Measurements from ENCODE around the gene ZNF532.

ZNF532 gene

GRCh38 chr18:58992301-58993231 lies 127.9 kb downstream of the ZNF532 start:
- DNase-seq = no peak
- Mint-ChIP-seq H3K36me3 (no peaks in the 10 kb centered on the region), H3K27me3 (peaks cover 24% of the 10 kb centered on the region), H3K4me1 (no peaks in the 10 kb centered on the region), H3K9me3 (peaks cover 1% of the 10 kb centered on the region), H3K27ac (no peak overlapping the region), H3K4me3 (no peak overlapping the region)
- CTCF ChIA-PET = no interaction called here

- no peaks in the 10 kb centered on the region for H3K36me3 Mint-ChIP-seq
- CTCF ChIA-PET = no interaction called here
- peaks cover 1% of the 10 kb centered on the region for H3K9me3 Mint-ChIP-seq
- H3K27ac Mint-ChIP-seq = no peak overlapping the region
- H3K4me3 Mint-ChIP-seq = no peak overlapping the region
- DNase-seq = no peak
- H3K27me3 Mint-ChIP-seq = peaks cover 24% of the 10 kb centered on the region
- H3K4me1 Mint-ChIP-seq = no peaks in the 10 kb centered on the region
Observed at GRCh38 chr18:58993260-58993659, 128.6 kb downstream of the ZNF532 start.

GRCh38 chr18:58995663-58996062 lies 131.0 kb downstream of the ZNF532 start:
- CTCF ChIA-PET = no interaction called here
- Mint-ChIP-seq H3K27ac (no peak overlapping the region), H3K9me3 (no peaks in the 10 kb centered on the region), H3K4me1 (no peaks in the 10 kb centered on the region), H3K27me3 (peaks cover 21% of the 10 kb centered on the region), H3K4me3 (no peak overlapping the region), H3K36me3 (no peaks in the 10 kb centered on the region)
- DNase-seq = no peak

DNA sequence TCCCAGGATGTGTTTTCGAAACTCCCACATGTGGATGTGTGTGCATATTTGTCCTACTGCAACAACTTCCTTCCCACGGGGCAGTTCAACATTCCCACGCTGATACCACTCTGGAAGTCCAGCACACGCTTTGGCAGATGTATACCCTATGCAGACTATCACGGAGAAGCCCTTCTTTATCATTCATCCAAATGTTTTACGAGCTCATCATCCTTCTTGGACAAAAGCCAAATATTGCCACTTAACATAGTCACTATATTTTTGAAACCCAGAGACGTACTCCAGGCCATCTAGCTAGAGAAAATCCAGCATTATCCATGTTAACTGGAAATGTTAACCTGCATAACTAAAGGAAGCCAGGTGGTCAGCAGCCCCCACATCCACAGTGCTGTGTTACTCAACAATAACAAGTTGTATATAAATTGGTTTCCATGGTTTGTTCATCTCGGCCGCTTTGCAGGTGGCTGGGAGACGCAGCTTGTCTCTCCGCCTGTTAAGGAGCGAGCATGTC lies 131.5 kb downstream of the ZNF532 start:
- Mint-ChIP-seq H3K36me3 (no peaks in the 10 kb centered on the region), H3K4me3 (no peak overlapping the region), H3K27ac (no peak overlapping the region), H3K27me3 (peaks cover 20% of the 10 kb centered on the region), H3K9me3 (no peaks in the 10 kb centered on the region), H3K4me1 (no peaks in the 10 kb centered on the region)
- DNase-seq = no peak
- CTCF ChIA-PET = no interaction called here

GRCh38 chr18:58996696-58997095 lies 132.0 kb downstream of the ZNF532 start:
- Mint-ChIP-seq H3K4me1 (no peaks in the 10 kb centered on the region), H3K36me3 (no peaks in the 10 kb centered on the region), H3K27ac (no peak overlapping the region), H3K9me3 (no peaks in the 10 kb centered on the region), H3K4me3 (no peak overlapping the region), H3K27me3 (peaks cover 19% of the 10 kb centered on the region)
- CTCF ChIA-PET = no interaction called here
- DNase-seq = no peak

GRCh38 chr18:58997811-58998337 lies 133.2 kb downstream of the ZNF532 start:
- no peaks in the 10 kb centered on the region for H3K9me3 Mint-ChIP-seq
- peaks cover 12% of the 10 kb centered on the region for H3K27me3 Mint-ChIP-seq
- H3K27ac Mint-ChIP-seq = no peak overlapping the region
- H3K4me1 Mint-ChIP-seq = no peaks in the 10 kb centered on the region
- CTCF ChIA-PET = no interaction called here
- no peak overlapping the region for H3K4me3 Mint-ChIP-seq
- no peak for DNase-seq
- H3K36me3 Mint-ChIP-seq = no peaks in the 10 kb centered on the region

GRCh38 chr18:58998401-58999203 lies 133.9 kb downstream of the ZNF532 start:
- CTCF ChIA-PET = no interaction called here
- Mint-ChIP-seq H3K4me1 (no peaks in the 10 kb centered on the region), H3K36me3 (no peaks in the 10 kb centered on the region), H3K9me3 (no peaks in the 10 kb centered on the region), H3K4me3 (no peak overlapping the region), H3K27me3 (peaks cover 12% of the 10 kb centered on the region), H3K27ac (no peak overlapping the region)
- no peak for DNase-seq

DNA sequence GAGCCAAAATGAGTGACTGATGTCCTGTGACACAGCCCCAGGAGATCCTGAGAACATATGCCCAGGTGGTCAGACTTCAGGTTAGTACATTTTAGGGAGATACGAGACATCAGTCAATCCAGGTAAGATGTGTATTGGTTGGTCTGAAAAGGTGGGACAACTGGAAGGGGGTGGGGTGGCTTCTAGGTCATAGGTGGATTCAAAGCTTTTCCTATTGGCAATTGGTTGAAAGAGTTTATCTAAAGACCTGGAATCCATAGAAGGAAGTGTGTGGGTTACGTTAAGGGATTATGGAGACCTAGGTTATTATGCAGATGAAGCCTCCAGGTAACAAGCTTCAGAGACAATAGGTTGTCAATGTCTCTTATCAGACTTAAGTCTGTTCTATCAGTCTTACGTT lies 136.5 kb downstream of the ZNF532 start:
- no peak for DNase-seq
- Mint-ChIP-seq H3K4me3 (no peak overlapping the region), H3K4me1 (no peaks in the 10 kb centered on the region), H3K27me3 (peaks cover 4% of the 10 kb centered on the region), H3K36me3 (no peaks in the 10 kb centered on the region), H3K27ac (no peak overlapping the region), H3K9me3 (no peaks in the 10 kb centered on the region)
- CTCF ChIA-PET = no interaction called here

GRCh38 chr18:59001721-59002120 lies 137.0 kb downstream of the ZNF532 start:
- Mint-ChIP-seq H3K4me1 (no peaks in the 10 kb centered on the region), H3K27me3 (peaks cover 4% of the 10 kb centered on the region), H3K27ac (no peak overlapping the region), H3K9me3 (no peaks in the 10 kb centered on the region), H3K4me3 (no peak overlapping the region), H3K36me3 (no peaks in the 10 kb centered on the region)
- CTCF ChIA-PET = no interaction called here
- no peak for DNase-seq

DNA sequence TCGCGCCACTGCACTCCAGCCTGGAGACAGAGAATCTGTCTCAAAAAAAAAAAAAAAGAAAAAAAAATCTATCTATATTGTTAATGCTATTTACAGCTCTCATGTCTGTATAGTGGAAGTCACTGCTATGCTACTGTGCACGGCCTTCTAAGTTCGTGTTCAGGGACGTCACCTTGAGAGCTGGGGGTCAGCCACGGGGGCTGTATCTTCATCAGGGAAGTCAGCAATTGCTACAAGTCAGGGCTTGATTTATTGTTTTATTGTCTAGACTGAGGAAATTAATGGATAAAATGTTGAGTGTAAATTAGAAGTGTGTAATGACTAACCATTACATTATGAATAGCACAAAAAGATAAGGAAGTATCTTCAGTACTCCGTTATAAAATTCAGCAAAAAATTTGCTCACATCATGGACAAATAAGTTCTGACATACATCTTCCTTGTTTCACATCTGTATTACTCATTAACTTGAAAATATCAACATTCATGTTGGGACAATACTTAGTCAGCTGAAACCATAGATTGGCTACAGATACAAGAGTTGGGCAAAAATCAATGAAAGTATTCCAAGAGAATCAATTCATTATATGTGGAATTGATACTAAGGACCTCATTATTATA lies 138.4 kb downstream of the ZNF532 start:
- Mint-ChIP-seq H3K36me3 (no peaks in the 10 kb centered on the region), H3K4me3 (no peak overlapping the region), H3K27ac (no peak overlapping the region), H3K27me3 (peaks cover 4% of the 10 kb centered on the region), H3K9me3 (no peaks in the 10 kb centered on the region), H3K4me1 (no peaks in the 10 kb centered on the region)
- CTCF ChIA-PET = no interaction called here
- DNase-seq = no peak

- no peak for DNase-seq
- no peaks in the 10 kb centered on the region for H3K4me1 Mint-ChIP-seq
- H3K27ac Mint-ChIP-seq = no peak overlapping the region
- CTCF ChIA-PET = no interaction called here
- no peaks in the 10 kb centered on the region for H3K9me3 Mint-ChIP-seq
- peaks cover 7% of the 10 kb centered on the region for H3K27me3 Mint-ChIP-seq
- no peak overlapping the region for H3K4me3 Mint-ChIP-seq
- no peaks in the 10 kb centered on the region for H3K36me3 Mint-ChIP-seq
Observed at GRCh38 chr18:59005262-59005661, 140.6 kb downstream of the ZNF532 start.

- CTCF ChIA-PET = interaction anchor here (0.6 kb wide), 1 partner anchor 22 kb away, joined by 3 read pairs; no protein-coding TSS in a partner anchor
- H3K27ac Mint-ChIP-seq = no peak overlapping the region
- H3K4me3 Mint-ChIP-seq = no peak overlapping the region
- H3K36me3 Mint-ChIP-seq = no peaks in the 10 kb centered on the region
- DNase-seq = no peak
- H3K27me3 Mint-ChIP-seq = peaks cover 9% of the 10 kb centered on the region
- H3K4me1 Mint-ChIP-seq = no peaks in the 10 kb centered on the region
- H3K9me3 Mint-ChIP-seq = no peaks in the 10 kb centered on the region
Observed at GRCh38 chr18:59006461-59007067, 141.9 kb downstream of the ZNF532 start.

- CTCF ChIA-PET = interaction anchor here (0.7 kb wide), 1 partner anchor 223 kb away, joined by 3 read pairs; no protein-coding TSS in a partner anchor
- H3K9me3 Mint-ChIP-seq = no peaks in the 10 kb centered on the region
- peaks cover 16% of the 10 kb centered on the region for H3K27me3 Mint-ChIP-seq
Observed at GRCh38 chr18:59008302-59008974, 143.8 kb downstream of the ZNF532 start.

More at GRCh38 chr18:59008302-59008974, 143.8 kb downstream of the ZNF532 start:
- no peak for DNase-seq
- H3K4me3 Mint-ChIP-seq = no peak overlapping the region
- no peaks in the 10 kb centered on the region for H3K36me3 Mint-ChIP-seq
- no peaks in the 10 kb centered on the region for H3K4me1 Mint-ChIP-seq
- no peak overlapping the region for H3K27ac Mint-ChIP-seq
